Peyer's patch (tissue), 4 donors: Measurements from ENCODE around the gene TDRD5. TPM values are rescaled to one million over a fixed set of nuclear protein-coding genes. Genes with fewer than 3 reads are reported as not detected.
A peak's percentile ranks its signal among the peaks of the same experiment; 100 is the strongest.

Source experiments
- DNase-seq, 3 donors: peaks; one replicate each; pipeline ENCODE4 v3.0.0-alpha.2; 2017 to 2019
- H3K27ac ChIP-seq, 4 donors: fragments of 200-600 bp; sonication (generic); one replicate each; pipeline ENCODE4 v1.5.1; 2016 to 2019
- H3K27me3 ChIP-seq, 2 donors: fragments of 200-600 bp; sonication (generic); one replicate each; pipeline ENCODE4 v1.5.1; 2019
- H3K36me3 ChIP-seq, 3 donors: fragments of 200-600 bp; sonication (generic); one replicate each; pipeline ENCODE4 v1.5.1; 2016 to 2019
- H3K4me1 ChIP-seq, 4 donors: fragments of 200-600 bp; sonication (generic); one replicate each; pipeline ENCODE4 v1.5.1; 2016 to 2019
- H3K4me3 ChIP-seq, 4 donors: fragments of 200-600 bp; sonication (generic); 1 replicate in 3 of 4; 2 replicates in 1 of 4; pipeline ENCODE4 v1.5.1; 2016 to 2019; ENCODE audit warnings: mild to moderate bottlenecking in 1 of 4
- H3K9me3 ChIP-seq, 4 donors: fragments of 200-600 bp; sonication (generic); one replicate each; pipeline ENCODE4 v1.5.1; 2016 to 2019; ENCODE audit warnings: mild to moderate bottlenecking in 1 of 4
- POLR2A ChIP-seq, 2 donors: fragments of 450-650 bp; IDR thresholded peaks; one replicate each; pipeline ENCODE4 v1.5.1; 2017; ENCODE audit warnings: antibody characterized with exemption in 2 of 2, mild to moderate bottlenecking in 2 of 2, moderate library complexity in 2 of 2
- total RNA-seq, 4 donors: library from RNA; depleted of rRNA; stranded (reverse); fragments of >200 nt; gene quantifications; one replicate each; pipeline ENCODE4 v1.1.0, GENCODE V29; 2016
- TF ChIP-seq, protein P1 (sequence below), 6 experiments: fragments of 450-650 bp in 4 of 6; fragments of 200-600 bp in 2 of 6; sonication (generic) in 1 of 6; IDR thresholded peaks; one replicate each; pipeline ENCODE4 v1.5.1; 2017 to 2019; ENCODE audit warnings: antibody characterized with exemption in 6 of 6, mild to moderate bottlenecking in 3 of 6, moderate library complexity in 1 of 6

TDRD5 gene
- total RNA-seq, 4 donors from 2014 or later = 0.40 to 0.70 TPM; not detected in 2

DNA sequence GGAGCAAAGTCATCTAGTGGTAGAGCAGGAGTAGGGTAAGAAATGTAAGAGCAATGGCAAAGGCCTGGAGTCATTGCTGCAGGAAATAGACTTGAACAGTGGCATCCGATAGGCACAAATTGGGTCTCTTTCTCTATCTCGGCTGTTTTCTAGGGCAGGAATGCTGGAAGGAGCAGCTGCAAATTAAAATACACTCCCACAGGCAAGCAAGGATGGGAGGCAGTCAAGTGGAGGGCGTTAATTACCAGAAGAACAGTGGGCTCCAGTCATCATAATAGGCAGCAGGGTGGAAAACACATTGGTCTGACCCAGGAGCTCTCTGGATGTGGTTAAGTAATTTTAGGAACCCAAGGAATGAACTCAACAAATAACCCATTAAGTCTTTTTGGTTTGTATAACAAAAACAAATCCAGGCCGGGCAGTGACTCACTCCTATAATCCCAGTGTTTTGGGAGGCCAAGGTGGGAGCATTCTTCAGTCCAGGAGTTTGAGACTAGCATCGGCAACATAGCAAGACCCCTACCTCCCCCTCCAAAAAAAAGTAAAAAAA, 7.8 kb upstream of the TDRD5 start:
- Histone ChIP-seq H3K4me1 (no peaks in the 10 kb centered on the region), H3K27me3 (no peaks in the 10 kb centered on the region)
- no peak for TF ChIP-seq POLR2A (IDR thresholded peaks at IDR 0.05)
- TF ChIP-seq, protein P1, sequence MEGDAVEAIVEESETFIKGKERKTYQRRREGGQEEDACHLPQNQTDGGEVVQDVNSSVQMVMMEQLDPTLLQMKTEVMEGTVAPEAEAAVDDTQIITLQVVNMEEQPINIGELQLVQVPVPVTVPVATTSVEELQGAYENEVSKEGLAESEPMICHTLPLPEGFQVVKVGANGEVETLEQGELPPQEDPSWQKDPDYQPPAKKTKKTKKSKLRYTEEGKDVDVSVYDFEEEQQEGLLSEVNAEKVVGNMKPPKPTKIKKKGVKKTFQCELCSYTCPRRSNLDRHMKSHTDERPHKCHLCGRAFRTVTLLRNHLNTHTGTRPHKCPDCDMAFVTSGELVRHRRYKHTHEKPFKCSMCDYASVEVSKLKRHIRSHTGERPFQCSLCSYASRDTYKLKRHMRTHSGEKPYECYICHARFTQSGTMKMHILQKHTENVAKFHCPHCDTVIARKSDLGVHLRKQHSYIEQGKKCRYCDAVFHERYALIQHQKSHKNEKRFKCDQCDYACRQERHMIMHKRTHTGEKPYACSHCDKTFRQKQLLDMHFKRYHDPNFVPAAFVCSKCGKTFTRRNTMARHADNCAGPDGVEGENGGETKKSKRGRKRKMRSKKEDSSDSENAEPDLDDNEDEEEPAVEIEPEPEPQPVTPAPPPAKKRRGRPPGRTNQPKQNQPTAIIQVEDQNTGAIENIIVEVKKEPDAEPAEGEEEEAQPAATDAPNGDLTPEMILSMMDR (IDR thresholded peaks at IDR 0.05) = no peak

DNA sequence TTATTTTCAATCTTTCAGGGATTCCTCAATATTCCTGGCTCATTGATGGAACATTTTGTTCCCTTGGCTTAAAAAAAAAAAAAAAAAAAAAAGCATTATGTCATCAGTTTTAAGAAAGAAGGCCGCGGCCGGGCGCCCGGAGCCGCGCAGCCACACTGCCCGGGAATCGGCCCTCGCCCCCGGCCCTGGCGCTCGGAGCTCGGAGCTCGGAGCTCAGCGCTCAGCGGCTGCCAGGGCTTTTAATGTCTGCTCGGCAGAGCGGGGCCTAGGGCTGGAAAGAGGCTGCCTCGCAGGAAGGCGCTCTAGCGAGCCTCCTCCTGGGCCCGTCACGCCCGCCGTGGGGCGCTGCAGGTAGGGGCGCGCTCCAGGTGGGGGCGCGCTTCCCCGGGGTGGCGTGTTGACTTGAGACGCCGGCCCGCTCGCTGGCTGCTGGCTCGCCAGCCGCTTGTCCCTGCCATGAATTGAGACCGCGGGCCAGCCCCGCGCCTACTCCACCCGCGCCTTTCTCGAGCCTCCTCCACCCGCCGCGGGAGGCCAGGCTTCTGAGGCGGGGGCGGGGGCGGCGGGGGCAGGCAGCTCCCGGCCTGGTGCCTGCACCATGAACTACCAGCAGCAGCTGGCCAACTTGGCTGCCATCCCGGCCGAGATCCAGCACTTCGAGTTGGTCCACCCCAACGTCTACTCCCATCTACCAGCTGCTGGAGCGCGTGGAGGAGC, 5.4 kb upstream of the TDRD5 start:
- H3K4me3 ChIP-seq = peak overlapping the region in 3 of 4 donors; percentile 16 to 47 (median 42)
- DNase-seq = peak in 2 of 3 donors; percentile 55 to 80
- no peaks in the 10 kb centered on the region for H3K9me3 ChIP-seq
- no peaks in the 10 kb centered on the region for H3K27me3 ChIP-seq
- peak overlapping the region; percentile 38 to 74 (median 48) for H3K27ac ChIP-seq
- H3K4me1 ChIP-seq = peaks cover 0 to under 1% (median 0%) of the 10 kb centered on the region in 4 donors
- TF ChIP-seq POLR2A (IDR thresholded peaks at IDR 0.05) = no peak
- TF ChIP-seq, protein P1 (IDR thresholded peaks at IDR 0.05) = peak in 4 of 6 experiments; percentile 32 to 56 (median 52)
- no peaks in the 10 kb centered on the region for H3K36me3 ChIP-seq

More for the DNA sequence above, 7.8 kb upstream of the TDRD5 start:
- Histone ChIP-seq H3K27ac (no peak overlapping the region), H3K36me3 (no peaks in the 10 kb centered on the region), H3K4me3 (no peak overlapping the region), H3K9me3 (no peaks in the 10 kb centered on the region)
- DNase-seq = no peak

DNA sequence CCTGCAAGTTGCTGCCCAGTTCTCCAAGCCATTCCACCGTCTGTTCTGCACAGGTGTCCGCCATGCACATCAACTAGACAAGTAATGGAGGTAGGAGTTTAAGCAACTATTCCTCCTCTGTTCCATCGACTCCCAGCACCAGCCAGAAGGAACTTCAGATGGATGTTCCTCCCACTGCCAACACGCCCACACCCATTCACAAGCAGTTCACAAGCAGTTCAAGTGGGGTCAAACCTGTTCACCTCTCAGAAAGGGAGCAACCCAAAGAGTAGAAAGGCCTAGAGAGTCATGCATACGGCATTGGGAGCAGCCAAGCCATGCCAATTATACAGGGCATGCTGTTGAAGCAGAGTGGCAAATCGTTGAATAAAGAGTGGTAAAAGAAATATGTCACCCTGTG, 4.3 kb upstream of the TDRD5 start:
- Histone ChIP-seq H3K4me3 (no peak overlapping the region), H3K36me3 (no peaks in the 10 kb centered on the region), H3K9me3 (peaks cover 0 to 4% (median 0%) of the 10 kb centered on the region in 4 donors), H3K4me1 (peaks cover 0 to 8% (median 0%) of the 10 kb centered on the region in 4 donors), H3K27me3 (no peaks in the 10 kb centered on the region), H3K27ac (no peak overlapping the region)
- TF ChIP-seq, protein P1 (IDR thresholded peaks at IDR 0.05) = no peak
- TF ChIP-seq POLR2A (IDR thresholded peaks at IDR 0.05) = no peak
- no peak for DNase-seq

DNA sequence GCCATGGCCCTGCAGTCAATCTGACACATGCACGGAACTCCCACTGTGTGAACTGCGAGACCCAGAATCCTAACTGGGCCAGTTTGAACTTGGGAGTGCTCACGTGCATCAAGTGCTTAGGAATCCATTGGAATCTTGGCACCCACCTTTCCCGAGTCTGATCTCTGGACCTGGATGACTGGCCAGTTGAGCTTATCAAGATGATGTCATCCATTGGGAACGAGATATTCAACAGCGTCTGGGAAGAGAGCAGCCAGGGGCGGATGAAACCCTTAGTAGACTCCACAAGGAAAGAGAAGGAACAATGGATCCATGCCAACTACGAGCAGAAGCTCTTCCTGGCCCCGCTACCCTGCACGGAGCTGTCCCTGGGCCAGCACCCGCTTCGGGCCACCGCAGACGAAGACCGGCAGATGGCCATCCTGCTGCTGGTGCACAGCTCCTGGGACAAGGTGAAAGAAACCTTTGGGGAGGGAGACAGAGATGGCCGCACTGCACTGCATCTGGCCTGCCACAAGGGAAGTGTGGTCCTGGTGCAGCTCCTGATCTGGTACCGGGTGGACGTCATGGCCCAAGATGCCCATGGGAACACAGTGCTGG, 3.1 kb upstream of the TDRD5 start:
- Histone ChIP-seq H3K4me1 (peaks cover 0 to 8% (median 0%) of the 10 kb centered on the region in 4 donors), H3K36me3 (no peaks in the 10 kb centered on the region), H3K27ac (no peak overlapping the region), H3K27me3 (no peaks in the 10 kb centered on the region), H3K4me3 (no peak overlapping the region), H3K9me3 (peaks cover 0 to 4% (median 0%) of the 10 kb centered on the region in 4 donors)
- DNase-seq = no peak
- TF ChIP-seq, protein P1 (IDR thresholded peaks at IDR 0.05) = no peak
- no peak for TF ChIP-seq POLR2A (IDR thresholded peaks at IDR 0.05)

DNA sequence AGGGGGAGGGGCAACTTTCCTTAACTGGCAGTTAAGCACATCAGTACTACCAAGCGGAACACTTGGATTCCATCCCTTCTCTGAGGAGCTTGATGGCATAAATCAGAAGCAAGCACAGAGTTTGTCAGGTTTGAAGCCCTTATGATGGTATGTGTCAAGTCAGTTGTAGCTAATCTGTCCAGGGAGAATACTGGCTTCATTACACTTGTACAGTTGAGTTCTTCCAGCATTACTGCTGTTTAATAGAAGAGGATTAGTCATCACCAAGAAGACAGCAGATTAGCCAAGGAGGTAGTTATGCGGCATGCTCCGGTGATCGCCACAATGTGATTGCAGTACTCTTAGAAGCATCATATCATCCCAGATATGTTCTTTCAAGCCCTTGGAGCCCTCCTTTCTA, 2.1 kb upstream of the TDRD5 start:
- no peak overlapping the region for H3K4me3 ChIP-seq

More for the DNA sequence above, 2.1 kb upstream of the TDRD5 start:
- H3K27me3 ChIP-seq = no peaks in the 10 kb centered on the region
- no peaks in the 10 kb centered on the region for H3K36me3 ChIP-seq
- H3K4me1 ChIP-seq = peaks cover 0 to 8% (median 0%) of the 10 kb centered on the region in 4 donors
- DNase-seq = no peak
- peaks cover 0 to 4% (median 0%) of the 10 kb centered on the region in 4 donors for H3K9me3 ChIP-seq
- TF ChIP-seq, protein P1 (IDR thresholded peaks at IDR 0.05) = no peak
- TF ChIP-seq POLR2A (IDR thresholded peaks at IDR 0.05) = no peak
- H3K27ac ChIP-seq = no peak overlapping the region
